Parathyroid adenoma (tissue), 2 donors: ENCODE results near the gene MAST2.

Experiments used
- H2AFZ ChIP-seq: fragments of 300-600 bp; sonication (generic); one replicate; pipeline ENCODE4 v1.7.0; 2017; ENCODE audit warnings: antibody characterized with exemption, mild to moderate bottlenecking
- H3K27ac ChIP-seq: fragments of 300-600 bp; sonication (generic); one replicate; pipeline ENCODE4 v1.7.0; 2017
- H3K27me3 ChIP-seq: fragments of 300-600 bp; sonication (generic); one replicate; pipeline ENCODE4 v1.7.0; 2017; ENCODE audit warnings: low read length; ENCODE audit not compliant: control insufficient read depth, insufficient read depth
- H3K36me3 ChIP-seq: fragments of 300-600 bp; sonication (generic); one replicate; pipeline ENCODE4 v1.7.0; 2017; ENCODE audit warnings: low read length; ENCODE audit not compliant: control insufficient read depth, insufficient read depth
- H3K4me1 ChIP-seq: fragments of 300-600 bp; sonication (generic); one replicate; pipeline ENCODE4 v1.7.0; 2017; ENCODE audit warnings: control low read depth
- H3K4me2 ChIP-seq: fragments of 300-600 bp; sonication (generic); one replicate; pipeline ENCODE4 v1.7.0; 2017; ENCODE audit warnings: low read length
- H3K4me3 ChIP-seq: fragments of 300-600 bp; sonication (generic); one replicate; pipeline ENCODE4 v1.7.0; 2017; ENCODE audit warnings: low read depth, low read length
- H3K79me2 ChIP-seq: fragments of 300-600 bp; sonication (generic); one replicate; pipeline ENCODE4 v1.7.0; 2017; ENCODE audit warnings: control low read depth
- H3K9ac ChIP-seq: fragments of 300-600 bp; sonication (generic); one replicate; pipeline ENCODE4 v1.7.0; 2017; ENCODE audit warnings: mild to moderate bottlenecking
- H3K9me3 ChIP-seq: fragments of 300-600 bp; sonication (generic); one replicate; pipeline ENCODE4 v1.7.0; 2017; ENCODE audit warnings: low read length; ENCODE audit not compliant: control insufficient read depth
- CTCF ChIP-seq: fragments of 300-600 bp; sonication (generic); IDR thresholded peaks from one replicate; pipeline ENCODE4 v1.7.0; 2017; ENCODE audit warnings: antibody characterized with exemption, mild to moderate bottlenecking
- donor health status: primary hyperparathyroidism.

MAST2 gene

GRCh38 chr1:46008585-46008984 lies 205.2 kb downstream of the MAST2 start:
- Histone ChIP-seq H3K27me3 (no peaks in the 10 kb centered on the region), H3K4me2 (no peak overlapping the region), H3K79me2 (no peaks in the 10 kb centered on the region), H2AFZ (no peak overlapping the region), H3K27ac (no peak overlapping the region), H3K9ac (no peak overlapping the region), H3K9me3 (no peaks in the 10 kb centered on the region), H3K36me3 (no peaks in the 10 kb centered on the region), H3K4me3 (no peak overlapping the region), H3K4me1 (no peaks in the 10 kb centered on the region)
- TF ChIP-seq CTCF, result no peak

- no peak overlapping the region for H3K4me3 ChIP-seq
- H3K9me3 ChIP-seq, result no peaks in the 10 kb centered on the region
- no peaks in the 10 kb centered on the region for H3K27me3 ChIP-seq
- H3K4me1 ChIP-seq, result no peaks in the 10 kb centered on the region
- no peak for TF ChIP-seq CTCF
- H3K36me3 ChIP-seq, result no peaks in the 10 kb centered on the region
- H3K79me2 ChIP-seq, result no peaks in the 10 kb centered on the region
- no peak overlapping the region for H3K9ac ChIP-seq
- no peak overlapping the region for H3K27ac ChIP-seq
- no peak overlapping the region for H3K4me2 ChIP-seq
- H2AFZ ChIP-seq, result no peak overlapping the region
These were observed 207.2 kb downstream of the MAST2 start for GRCh38 chr1:46010611-46011010.

GRCh38 chr1:46011121-46011695 lies 207.8 kb downstream of the MAST2 start:
- Histone ChIP-seq H3K27ac (no peak overlapping the region), H3K4me3 (no peak overlapping the region), H3K27me3 (no peaks in the 10 kb centered on the region), H3K79me2 (no peaks in the 10 kb centered on the region), H3K9me3 (no peaks in the 10 kb centered on the region), H3K36me3 (no peaks in the 10 kb centered on the region), H3K9ac (no peak overlapping the region), H3K4me1 (no peaks in the 10 kb centered on the region), H2AFZ (no peak overlapping the region), H3K4me2 (no peak overlapping the region)
- no peak for TF ChIP-seq CTCF

- no peaks in the 10 kb centered on the region for H3K27me3 ChIP-seq
- H3K9me3 ChIP-seq, result no peaks in the 10 kb centered on the region
- no peak overlapping the region for H3K4me3 ChIP-seq
- no peaks in the 10 kb centered on the region for H3K36me3 ChIP-seq
- no peaks in the 10 kb centered on the region for H3K4me1 ChIP-seq
- H3K9ac ChIP-seq, result no peak overlapping the region
- no peak overlapping the region for H2AFZ ChIP-seq
- H3K4me2 ChIP-seq, result no peak overlapping the region
- no peak for TF ChIP-seq CTCF
- H3K79me2 ChIP-seq, result no peaks in the 10 kb centered on the region
- no peak overlapping the region for H3K27ac ChIP-seq
These were observed 208.8 kb downstream of the MAST2 start for GRCh38 chr1:46012236-46012635.

GRCh38 chr1:46013581-46013980 lies 210.2 kb downstream of the MAST2 start:
- TF ChIP-seq CTCF, result no peak
- Histone ChIP-seq H3K27ac (no peak overlapping the region), H3K36me3 (no peaks in the 10 kb centered on the region), H3K27me3 (no peaks in the 10 kb centered on the region), H2AFZ (no peak overlapping the region), H3K9ac (no peak overlapping the region), H3K4me1 (no peaks in the 10 kb centered on the region), H3K4me2 (no peak overlapping the region), H3K4me3 (no peak overlapping the region), H3K79me2 (no peaks in the 10 kb centered on the region), H3K9me3 (no peaks in the 10 kb centered on the region)
